Peyer's patch (tissue), 4 donors: Measurements from ENCODE around the gene GPAT2.
"Not testable (repeated sequence)": the region's sequence is repeated elsewhere in the genome, so short reads cannot be mapped to it uniquely, and the experiment has no call there.

Source experiments
- POLR2A ChIP-seq, 2 donors: fragments of 450-650 bp; IDR thresholded peaks; one replicate each; pipeline ENCODE4 v1.5.1; 2017; ENCODE audit warnings: antibody characterized with exemption in 2 of 2, mild to moderate bottlenecking in 2 of 2, moderate library complexity in 2 of 2
- TF ChIP-seq, protein P1 (sequence below), 6 experiments: fragments of 450-650 bp in 4 of 6; fragments of 200-600 bp in 2 of 6; sonication (generic) in 1 of 6; IDR thresholded peaks; one replicate each; pipeline ENCODE4 v1.5.1; 2017 to 2019; ENCODE audit warnings: antibody characterized with exemption in 6 of 6, mild to moderate bottlenecking in 3 of 6, moderate library complexity in 1 of 6

DNA sequence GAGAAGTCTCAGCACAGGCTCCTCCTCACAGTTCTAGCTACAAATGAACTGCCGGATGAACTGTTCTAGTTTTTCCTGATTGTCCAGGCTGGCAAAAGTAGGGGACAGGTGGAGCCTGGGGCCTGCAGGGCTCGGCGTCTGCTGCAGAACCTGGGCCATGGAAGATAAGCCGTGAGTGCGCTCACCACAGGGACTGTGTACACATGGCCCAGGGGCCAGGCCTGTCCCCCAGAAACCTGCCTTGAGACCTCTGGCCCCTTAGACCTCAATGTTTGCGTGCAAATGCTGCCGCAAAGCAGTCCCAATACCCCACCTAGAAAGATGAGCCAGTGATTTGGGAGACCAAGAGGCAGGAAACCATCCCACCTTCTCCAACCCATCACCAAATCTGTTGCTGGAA lies 12.6 kb downstream of the GPAT2 start:
- TF ChIP-seq, protein P1, sequence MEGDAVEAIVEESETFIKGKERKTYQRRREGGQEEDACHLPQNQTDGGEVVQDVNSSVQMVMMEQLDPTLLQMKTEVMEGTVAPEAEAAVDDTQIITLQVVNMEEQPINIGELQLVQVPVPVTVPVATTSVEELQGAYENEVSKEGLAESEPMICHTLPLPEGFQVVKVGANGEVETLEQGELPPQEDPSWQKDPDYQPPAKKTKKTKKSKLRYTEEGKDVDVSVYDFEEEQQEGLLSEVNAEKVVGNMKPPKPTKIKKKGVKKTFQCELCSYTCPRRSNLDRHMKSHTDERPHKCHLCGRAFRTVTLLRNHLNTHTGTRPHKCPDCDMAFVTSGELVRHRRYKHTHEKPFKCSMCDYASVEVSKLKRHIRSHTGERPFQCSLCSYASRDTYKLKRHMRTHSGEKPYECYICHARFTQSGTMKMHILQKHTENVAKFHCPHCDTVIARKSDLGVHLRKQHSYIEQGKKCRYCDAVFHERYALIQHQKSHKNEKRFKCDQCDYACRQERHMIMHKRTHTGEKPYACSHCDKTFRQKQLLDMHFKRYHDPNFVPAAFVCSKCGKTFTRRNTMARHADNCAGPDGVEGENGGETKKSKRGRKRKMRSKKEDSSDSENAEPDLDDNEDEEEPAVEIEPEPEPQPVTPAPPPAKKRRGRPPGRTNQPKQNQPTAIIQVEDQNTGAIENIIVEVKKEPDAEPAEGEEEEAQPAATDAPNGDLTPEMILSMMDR (IDR thresholded peaks at IDR 0.05) = not testable (repeated sequence)
- not testable (repeated sequence) for TF ChIP-seq POLR2A (IDR thresholded peaks at IDR 0.05)
